DOHH2 (cell line): ENCODE measurements around the gene RAB26.
"Not testable (repeated sequence)": the region's sequence is repeated elsewhere in the genome, so short reads cannot be mapped to it uniquely, and the experiment has no call there.

Source experiments
- EZH2phosphoT487 ChIP-seq: fragments of 200-600 bp; sonication (generic); IDR thresholded peaks from 2 replicates; pipeline ENCODE4 v1.6.1; 2017; ENCODE audit warnings: borderline replicate concordance, mild to moderate bottlenecking, antibody characterized with exemption, low read length, moderate library complexity, mixed read lengths
- TF ChIP-seq, protein P1 (sequence below): fragments of 200-600 bp; sonication (generic); IDR thresholded peaks from one replicate; pipeline ENCODE4 v1.5.1; 2014; ENCODE audit warnings: antibody characterized with exemption, mild to moderate bottlenecking, low read depth, low read length; ENCODE audit not compliant: poor library complexity, severe bottlenecking

DNA sequence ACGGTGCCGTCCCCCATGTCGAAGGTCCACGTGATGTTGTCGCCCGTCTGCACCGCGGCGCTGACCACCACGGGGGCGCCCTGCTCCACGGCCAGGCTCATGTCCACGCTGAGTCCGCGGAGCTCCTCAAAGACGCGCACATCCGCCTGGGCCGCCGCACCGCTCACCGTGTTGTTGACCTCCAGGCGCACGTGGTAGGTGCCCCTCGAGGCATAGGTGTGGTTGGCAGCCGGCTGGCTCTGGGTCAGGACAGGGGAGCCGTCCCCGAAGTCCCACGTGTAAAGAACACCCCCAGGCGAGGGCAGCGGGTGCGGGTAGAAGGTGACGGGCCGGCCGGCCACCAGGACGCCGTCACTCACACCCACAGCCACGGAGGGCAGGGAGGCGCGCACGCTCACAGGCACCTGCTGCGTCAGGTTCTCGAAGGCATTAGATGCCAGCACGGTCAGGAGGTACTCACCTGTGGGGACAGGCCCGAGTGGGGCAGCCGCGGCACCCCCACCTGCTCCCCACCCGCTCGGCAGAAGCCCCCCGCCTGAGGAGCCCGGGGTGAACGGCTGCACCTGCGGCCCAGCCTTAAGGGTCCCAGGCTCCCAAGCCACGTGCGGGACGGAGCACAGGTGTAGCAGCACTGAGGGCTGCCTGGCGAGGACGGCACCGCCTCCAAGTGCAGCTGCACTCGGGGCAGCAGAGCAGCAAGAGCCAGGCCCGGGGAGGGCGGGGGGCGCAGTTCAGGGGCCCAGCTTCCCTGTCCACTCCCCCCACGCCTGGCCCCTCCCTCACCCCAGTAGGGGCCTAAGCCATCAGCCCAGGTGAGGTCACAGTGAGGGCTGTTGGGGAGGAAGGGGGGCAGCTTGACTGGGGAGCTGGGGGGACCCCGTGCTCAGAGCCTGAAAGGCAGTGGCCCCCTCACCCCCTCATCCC, 36.8 kb upstream of the RAB26 start:
- TF ChIP-seq, protein P1, sequence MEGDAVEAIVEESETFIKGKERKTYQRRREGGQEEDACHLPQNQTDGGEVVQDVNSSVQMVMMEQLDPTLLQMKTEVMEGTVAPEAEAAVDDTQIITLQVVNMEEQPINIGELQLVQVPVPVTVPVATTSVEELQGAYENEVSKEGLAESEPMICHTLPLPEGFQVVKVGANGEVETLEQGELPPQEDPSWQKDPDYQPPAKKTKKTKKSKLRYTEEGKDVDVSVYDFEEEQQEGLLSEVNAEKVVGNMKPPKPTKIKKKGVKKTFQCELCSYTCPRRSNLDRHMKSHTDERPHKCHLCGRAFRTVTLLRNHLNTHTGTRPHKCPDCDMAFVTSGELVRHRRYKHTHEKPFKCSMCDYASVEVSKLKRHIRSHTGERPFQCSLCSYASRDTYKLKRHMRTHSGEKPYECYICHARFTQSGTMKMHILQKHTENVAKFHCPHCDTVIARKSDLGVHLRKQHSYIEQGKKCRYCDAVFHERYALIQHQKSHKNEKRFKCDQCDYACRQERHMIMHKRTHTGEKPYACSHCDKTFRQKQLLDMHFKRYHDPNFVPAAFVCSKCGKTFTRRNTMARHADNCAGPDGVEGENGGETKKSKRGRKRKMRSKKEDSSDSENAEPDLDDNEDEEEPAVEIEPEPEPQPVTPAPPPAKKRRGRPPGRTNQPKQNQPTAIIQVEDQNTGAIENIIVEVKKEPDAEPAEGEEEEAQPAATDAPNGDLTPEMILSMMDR: not testable (repeated sequence)
- TF ChIP-seq EZH2phosphoT487: not testable (repeated sequence)
